HG03469 (cell line): Measurements from ENCODE around the gene TRIO.
"Not testable (repeated sequence)": the region's sequence is repeated elsewhere in the genome, so short reads cannot be mapped to it uniquely, and the experiment has no call there.

Experiments used
- ATAC-seq: cut with Tn5 transposase; IDR thresholded peaks from one replicate; pipeline ENCODE4 v1.9.1; 2021; ENCODE audit warnings: mild to moderate bottlenecking, moderate library complexity, moderate number of reproducible peaks; ENCODE audit not compliant: unreplicated experiment

The TRIO gene

GRCh38 chr5:14420101-14420811, 277.1 kb downstream of the TRIO start:
- no peak for ATAC-seq

DNA sequence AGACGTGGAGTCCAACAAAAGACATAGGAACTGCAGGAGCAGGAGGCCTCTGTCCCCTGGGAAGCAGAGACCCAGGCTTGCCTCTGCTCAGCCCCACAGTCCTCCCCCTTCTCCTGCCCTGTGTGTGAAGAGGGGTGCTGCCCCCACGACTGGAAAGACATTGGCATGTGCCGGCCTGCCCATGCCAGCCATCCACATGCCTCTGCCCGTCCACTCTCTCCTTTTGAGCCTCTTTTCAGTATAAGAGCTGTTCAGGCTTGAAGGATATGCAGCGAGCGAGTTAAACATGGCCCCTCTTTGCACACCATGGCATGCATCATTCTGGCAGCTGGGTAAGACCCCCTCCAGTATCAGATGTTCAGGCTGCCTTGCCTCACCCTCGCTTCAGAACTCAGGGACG, 278.7 kb downstream of the TRIO start:
- ATAC-seq: no peak

GRCh38 chr5:14424011-14424685, 281.0 kb downstream of the TRIO start:
- ATAC-seq: no peak

- ATAC-seq: no peak
These were observed 282.4 kb downstream of the TRIO start for GRCh38 chr5:14425559-14425958.

GRCh38 chr5:14426521-14426920, 283.4 kb downstream of the TRIO start:
- no peak for ATAC-seq

GRCh38 chr5:14428302-14429081, 285.4 kb downstream of the TRIO start:
- ATAC-seq: no peak

DNA sequence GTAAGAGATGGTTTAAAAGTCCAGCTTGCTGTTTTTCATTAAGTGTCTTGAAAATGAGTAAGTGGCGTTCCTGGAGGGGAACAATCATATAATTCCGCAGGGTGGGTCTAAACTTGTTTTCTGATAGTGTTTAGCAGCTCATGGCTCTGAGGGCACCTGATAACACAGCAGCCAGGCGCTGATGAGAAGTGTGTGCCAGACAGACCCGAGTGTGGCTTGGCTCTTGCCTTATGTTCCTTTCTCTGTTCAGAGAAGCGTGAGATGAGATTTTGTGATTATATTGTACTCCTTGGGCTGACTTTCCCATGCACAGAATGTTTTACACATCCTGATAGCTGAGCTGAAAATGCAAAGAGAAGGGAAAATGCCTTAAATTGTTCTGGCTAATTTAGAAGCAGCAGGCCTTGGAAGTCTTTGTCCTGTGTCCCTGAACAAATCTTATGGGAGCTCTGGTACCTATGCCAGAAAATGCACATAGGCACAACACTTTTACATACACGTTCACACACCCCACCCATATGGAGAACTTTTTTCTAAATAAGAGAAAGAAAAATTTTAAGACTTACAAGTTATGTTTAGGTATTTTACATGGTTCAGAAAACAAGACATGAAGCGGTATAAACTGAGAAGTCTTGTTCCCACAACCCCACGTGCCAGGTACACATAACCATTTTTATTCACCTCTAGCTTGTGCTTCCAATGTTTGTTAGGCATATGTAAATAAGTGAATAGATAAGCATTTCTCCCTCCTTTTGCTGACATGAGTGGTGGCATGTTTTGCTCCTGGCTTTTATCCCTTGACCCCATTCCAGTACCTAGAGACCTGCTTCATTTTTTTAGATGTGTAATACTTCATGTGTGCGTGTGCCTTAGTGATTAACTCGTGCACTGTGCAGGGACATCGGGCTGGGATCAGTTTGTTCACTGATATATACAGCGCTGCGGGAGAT, 286.2 kb downstream of the TRIO start:
- no peak for ATAC-seq

DNA sequence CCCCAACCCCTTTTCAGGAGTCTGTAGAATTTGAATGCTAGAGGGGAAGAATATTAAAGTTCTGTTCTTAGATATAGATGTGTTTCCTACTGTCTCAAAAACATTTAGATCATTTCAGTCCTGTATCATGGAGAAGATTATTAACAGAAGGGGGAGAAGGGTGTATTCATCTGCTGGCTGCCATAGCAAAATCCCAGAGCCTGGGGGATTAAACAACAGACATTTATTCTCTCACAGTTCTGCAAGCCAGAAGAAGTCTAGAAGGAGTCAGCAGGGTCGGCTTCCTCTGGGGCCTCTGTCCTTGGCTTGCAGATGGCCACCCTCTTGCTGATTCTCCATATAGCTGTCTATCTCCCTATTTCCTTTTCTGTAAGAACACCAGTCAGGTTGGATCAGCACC, 288.4 kb downstream of the TRIO start:
- no peak for ATAC-seq

GRCh38 chr5:14432931-14433589, 289.9 kb downstream of the TRIO start:
- ATAC-seq: no peak

DNA sequence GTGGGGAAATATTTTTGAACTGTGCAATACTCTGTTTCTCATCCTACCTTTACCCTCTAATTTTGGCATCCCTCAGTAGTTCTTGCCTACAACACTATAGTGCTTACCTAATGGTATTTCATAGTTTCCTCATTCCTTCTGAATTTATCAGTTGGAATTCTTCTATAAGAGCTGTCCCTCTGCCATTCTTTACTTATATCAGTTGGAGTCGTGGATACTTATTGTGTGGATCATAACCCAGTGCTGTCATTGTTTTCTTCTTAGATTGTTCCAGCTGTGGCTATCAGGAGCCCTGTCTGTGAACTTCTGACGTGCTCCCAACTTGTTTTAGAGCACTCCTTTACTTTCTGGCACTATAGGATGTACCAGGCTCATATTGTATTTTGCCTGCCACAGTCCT, 292.3 kb downstream of the TRIO start:
- ATAC-seq: no peak

GRCh38 chr5:14436122-14436521, 293.0 kb downstream of the TRIO start:
- ATAC-seq: not testable (repeated sequence)

DNA sequence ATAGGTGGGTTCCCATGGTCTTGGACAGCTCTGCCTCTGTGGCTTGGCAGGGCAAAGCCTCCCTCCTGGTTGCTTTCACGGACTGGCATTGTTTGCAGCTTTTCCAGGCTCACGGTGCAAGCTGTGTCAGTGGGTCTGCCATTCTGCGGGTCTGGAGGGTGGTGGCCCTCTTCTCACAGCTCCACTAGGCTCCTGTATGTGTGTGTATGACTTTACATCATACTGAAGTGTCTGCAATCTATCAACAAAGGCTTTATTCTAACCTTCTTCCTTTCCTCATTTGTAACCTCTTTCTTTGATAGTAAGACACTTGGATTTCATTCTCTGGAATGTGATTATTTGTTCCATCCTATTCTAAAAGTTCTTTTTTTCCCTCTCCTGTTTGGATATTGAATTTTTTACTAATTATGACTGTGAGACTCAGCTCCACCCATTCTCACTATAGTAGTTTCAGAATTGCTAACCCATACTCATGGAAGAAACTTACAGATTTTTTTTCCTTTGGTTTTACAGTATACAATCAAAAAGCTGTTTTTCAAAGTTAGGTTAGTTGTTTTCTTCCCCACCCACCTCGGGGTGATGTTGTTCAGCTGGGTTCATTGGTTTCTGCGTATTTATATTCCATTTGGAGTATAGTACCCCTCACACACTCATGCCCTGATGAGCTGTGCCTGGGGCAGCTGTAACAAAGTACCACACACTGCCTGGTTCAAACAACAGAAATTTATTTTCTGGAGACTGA, 293.8 kb downstream of the TRIO start:
- no peak for ATAC-seq

- ATAC-seq: no peak
These were observed 295.1 kb downstream of the TRIO start for GRCh38 chr5:14438195-14438606.

DNA sequence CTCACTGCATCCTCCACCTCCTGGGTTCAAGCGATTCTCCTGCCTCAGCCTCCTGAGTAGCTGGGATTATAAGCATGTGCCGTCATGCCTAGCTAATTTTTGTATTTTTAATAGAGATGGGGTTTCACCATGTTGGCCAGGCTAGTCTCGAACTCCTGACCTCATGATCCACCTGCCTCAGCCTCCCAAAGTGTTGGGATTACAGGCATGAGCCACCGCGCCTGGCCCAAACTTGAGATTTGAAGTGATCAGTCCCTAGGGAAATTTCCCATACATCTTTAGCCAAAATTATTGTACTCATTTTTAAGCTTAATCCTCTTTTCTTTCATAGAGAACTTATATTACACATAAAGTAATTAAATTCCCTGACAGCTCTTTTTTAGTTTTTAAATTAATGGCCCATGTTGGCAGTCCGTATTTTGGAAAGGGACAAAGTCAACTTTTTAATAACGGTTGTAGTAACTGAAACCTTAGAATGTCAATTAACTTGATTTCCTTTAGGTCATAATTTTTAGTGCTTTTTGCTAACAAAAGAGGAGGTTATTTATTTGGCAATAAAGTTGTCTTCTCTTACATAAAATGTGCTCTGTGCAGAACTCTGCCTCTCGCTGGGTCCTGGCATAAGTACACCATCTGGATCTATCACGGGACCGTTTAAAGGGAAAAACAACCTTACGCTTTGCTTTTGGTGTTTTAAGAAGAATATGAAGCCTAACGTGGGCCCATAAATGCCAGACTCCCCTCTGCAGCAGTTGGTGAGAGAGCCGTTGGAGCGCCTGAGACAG, 296.1 kb downstream of the TRIO start:
- ATAC-seq: no peak

GRCh38 chr5:14440223-14440581, 297.1 kb downstream of the TRIO start:
- ATAC-seq: no peak

DNA sequence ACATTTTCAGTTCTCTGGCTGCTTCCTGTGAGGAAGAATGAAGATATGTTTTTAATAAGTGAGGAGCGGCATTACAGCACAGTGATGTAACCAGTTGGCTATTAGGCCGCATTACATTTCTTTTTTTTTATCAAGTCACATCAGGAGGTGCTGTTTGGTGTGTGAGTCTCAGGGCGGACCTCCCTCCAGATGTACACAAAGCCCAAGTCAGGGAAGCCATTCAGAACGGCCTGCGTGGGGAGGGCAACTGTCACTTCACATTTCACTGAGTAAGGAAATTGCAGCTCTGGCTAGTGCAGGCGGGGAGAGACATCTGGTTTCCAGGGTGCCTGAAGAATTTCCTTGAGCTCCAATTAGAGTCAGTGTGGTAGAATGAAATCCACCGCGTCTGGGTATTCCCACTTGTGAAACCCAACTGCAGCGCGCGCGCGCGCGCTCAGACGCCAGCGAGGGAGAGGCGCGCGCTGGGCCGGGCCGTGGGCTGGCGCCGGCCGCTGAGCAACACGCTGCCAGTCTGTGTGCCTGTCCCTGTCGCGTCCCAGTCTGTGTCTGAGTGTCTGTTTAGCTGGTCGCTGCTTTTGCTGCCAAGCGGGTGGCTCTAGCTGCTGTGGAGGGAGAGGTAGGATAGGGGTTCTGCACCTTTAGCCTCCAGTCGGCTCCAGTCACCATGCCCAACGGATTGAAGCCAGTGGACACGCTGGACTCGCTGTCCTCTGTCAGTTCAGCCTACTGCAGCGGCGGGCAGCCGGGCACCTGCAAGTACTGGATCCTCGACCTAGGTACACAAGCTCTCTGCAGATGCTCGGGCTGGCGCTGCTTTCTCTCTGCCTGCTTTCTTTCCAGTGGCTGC, 297.7 kb downstream of the TRIO start:
- ATAC-seq: no peak

DNA sequence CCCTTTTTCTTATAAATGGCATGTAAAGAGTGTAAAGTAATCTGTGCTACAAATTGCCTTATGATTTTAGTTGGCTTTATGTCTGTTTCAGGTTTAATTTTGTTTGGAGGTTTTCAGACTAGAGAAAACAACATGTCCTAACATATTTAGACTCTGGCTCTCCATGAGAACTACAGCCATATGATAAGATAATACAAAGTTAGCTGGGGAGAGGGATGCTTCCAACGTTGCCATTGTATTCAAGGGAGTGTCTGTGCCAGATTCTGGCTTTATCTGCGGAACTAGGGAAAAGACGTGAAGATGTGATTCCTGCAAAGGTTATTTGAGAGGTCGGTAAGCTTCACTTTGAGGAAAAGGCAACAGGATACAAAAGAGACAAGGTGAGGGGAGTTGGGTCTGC, 298.5 kb downstream of the TRIO start:
- no peak for ATAC-seq

DNA sequence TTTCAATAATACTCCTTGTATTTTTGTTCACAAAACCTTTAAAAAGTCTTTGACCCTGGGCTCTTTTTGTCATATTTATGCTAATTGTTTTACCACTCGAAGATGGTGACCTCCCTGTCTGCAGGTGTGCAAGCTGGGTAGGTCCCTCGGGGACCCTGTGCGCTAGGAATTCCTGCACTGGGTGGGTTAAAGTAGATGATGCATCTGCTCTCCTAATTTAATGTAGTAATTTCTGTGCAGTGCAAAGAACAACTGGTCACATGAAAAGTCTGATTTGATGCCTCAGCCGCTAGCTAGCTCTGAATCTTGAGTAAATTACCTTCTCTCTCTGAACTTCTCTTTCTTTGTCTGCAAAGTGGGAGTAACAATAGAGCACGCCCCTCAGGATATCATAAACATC, 299.4 kb downstream of the TRIO start:
- no peak for ATAC-seq
